GM19025 (cell line): ENCODE results near the gene SIGLEC6.
"Not testable (repeated sequence)": the region's sequence is repeated elsewhere in the genome, so short reads cannot be mapped to it uniquely, and the experiment has no call there.

Source experiments
- ATAC-seq: cut with Tn5 transposase; IDR thresholded peaks from one replicate; pipeline ENCODE4 v1.9.1; 2021; ENCODE audit warnings: mild to moderate bottlenecking, low read depth, moderate library complexity; ENCODE audit not compliant: unreplicated experiment

SIGLEC6 gene

GRCh38 chr19:51513968-51514367, 17.5 kb downstream of the SIGLEC6 start:
- no peak for ATAC-seq

DNA sequence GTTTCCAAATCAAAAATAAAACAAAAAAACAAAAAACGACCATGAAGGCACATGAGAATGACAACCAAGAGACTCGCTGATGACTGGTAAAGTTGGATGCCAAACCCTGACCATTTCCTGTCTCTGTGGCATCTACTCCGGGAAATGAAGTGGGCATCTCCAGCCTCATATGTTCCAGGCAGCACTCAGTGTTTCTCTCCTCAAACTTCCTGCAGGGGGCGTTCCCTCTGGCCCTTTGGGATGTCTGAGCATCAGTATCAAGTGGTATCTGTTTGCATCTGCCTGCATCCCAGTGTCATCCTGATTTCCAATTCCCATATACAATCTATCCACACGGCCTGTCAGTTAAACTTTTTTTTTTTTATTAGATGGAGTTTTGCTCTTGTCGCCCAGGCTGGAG, 20.1 kb downstream of the SIGLEC6 start:
- ATAC-seq = no peak

DNA sequence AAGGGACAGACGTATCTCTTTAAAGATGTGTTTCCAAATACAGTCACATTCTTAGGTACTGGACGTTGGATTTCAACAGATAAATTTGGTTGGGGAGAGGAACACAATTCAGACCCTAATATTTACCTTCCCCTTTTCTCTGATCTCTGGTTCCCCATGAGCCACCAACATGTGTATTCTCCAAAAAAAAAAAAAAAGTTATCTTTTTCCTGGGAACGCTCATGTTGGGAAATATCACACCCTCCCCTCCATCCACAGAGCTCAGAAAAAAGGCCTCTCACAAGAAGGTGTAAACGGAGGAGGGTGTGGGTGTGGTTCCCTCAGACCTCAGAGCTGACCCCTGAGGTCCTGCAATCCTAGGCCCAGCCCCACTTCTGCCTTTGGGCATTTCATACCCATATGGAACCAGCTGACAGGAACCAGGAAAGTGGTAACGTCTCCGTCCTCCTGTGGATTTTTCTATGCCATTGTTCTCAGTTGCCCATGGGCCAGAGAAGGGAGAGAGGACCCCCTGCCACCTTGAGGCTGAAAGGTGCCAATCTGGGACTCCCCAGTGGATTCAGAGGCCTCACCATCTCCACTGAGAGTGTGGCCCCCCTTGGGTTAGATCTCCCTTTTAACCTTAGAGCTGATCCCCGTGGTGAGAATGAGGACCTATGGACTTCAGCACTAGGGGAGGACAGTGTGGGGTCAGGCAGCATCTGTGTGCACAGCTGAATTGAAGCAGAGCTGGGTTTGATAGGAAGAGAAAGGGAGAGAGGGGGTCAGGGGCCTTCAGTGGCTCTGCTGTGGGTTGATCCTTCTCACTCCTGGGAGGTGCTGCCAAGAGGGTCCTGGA, 21.4 kb downstream of the SIGLEC6 start:
- ATAC-seq = no peak

- ATAC-seq = no peak
These were observed 23.3 kb downstream of the SIGLEC6 start for GRCh38 chr19:51508059-51508733.

- ATAC-seq = no peak
These were observed 23.8 kb downstream of the SIGLEC6 start for GRCh38 chr19:51507640-51508058.

- no peak for ATAC-seq
These were observed 24.3 kb downstream of the SIGLEC6 start for GRCh38 chr19:51507192-51507591.

- no peak for ATAC-seq
These were observed 25.6 kb downstream of the SIGLEC6 start for GRCh38 chr19:51505904-51506303.

DNA sequence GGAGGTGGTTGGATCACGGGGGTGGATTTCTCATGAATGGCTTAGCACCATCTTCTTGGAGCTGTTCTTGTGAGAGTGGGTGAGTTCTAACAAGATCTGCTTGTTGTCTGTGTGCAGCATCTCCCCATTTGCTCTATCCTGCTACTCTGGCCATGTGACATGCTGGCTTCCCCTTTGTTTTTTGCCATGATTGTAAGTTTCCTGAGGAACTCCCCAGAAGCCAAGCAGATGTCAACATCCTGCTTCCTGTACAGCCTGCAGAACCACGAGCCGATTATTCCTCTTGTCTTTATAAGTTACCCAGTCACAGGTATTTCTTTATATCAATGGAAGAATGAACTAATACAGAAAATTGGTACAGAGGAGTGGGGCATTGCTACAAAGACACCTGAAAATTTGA, 27.6 kb downstream of the SIGLEC6 start:
- no peak for ATAC-seq

- ATAC-seq = no peak
These were observed 28.1 kb downstream of the SIGLEC6 start for GRCh38 chr19:51503286-51503817.

DNA sequence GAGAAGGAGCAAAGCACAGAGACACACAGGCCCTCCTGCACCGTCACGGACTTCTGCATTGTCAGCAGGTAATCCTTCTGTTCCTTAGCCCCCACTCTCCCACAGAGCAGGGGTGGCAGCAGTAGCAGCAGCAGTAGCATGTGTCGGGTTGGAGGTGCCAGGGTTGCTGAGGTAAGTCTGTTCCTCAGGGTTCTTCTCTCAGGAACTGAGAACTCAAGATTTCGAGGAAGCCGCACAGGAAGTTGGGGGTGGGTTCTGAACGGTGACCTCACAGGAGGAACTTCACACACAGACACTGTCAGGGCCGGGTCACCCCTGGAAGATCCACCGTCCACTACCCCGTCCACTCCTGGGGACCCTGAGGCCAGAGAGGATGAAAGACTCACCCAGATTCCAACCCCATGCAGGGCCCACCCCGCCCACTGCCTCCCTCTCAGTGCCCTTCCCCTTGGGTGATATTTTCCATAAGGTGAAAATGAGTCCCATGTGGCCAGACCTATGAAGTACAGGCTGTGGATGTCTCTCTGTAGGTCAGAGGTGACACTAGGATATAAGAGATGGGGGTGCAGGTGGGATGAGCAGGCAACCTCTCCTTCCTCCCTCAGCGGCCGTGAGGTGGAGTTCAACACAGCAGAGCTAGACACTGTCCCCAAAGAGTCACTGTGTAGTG, 29.7 kb downstream of the SIGLEC6 start, which contains the start of gene SIGLEC12:
TSS of gene SIGLEC12 (minus strand) at position 207 of the 670 bp plus-strand sequence. CDS start at position 140, 67 bp downstream.
- ATAC-seq = no peak

GRCh38 chr19:51500931-51501330, 30.5 kb downstream of the SIGLEC6 start:
- ATAC-seq = not testable (repeated sequence)

- ATAC-seq = no peak
These were observed 33.8 kb downstream of the SIGLEC6 start for GRCh38 chr19:51497666-51498065.

GRCh38 chr19:51493776-51494175, 37.7 kb downstream of the SIGLEC6 start:
- no peak for ATAC-seq

- no peak for ATAC-seq
These were observed 39.9 kb downstream of the SIGLEC6 start for GRCh38 chr19:51491586-51491985.

DNA sequence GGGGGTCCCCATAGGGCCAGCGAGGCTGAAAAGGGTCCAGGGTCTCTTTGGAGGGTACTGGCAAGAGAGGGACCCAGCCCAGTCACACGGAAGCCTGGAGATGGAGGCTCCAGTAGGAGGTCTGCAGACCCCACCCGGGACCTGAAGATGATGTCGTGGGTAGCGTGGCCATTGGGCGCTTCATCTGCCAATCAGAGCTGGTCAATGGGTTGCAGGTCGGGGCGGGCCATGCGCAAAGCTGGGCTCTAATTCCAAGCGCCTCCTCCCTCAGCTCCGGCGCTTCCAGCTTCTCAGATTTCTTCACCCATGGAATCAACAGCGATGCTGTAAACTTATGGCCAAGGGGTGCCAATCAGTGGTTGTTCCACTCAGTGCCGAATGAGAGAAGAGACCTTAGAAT, 40.8 kb downstream of the SIGLEC6 start:
- ATAC-seq = no peak

- ATAC-seq = no peak
These were observed 42.4 kb downstream of the SIGLEC6 start for GRCh38 chr19:51489113-51489512.

GRCh38 chr19:51488491-51488890, 43.0 kb downstream of the SIGLEC6 start:
- no peak for ATAC-seq

DNA sequence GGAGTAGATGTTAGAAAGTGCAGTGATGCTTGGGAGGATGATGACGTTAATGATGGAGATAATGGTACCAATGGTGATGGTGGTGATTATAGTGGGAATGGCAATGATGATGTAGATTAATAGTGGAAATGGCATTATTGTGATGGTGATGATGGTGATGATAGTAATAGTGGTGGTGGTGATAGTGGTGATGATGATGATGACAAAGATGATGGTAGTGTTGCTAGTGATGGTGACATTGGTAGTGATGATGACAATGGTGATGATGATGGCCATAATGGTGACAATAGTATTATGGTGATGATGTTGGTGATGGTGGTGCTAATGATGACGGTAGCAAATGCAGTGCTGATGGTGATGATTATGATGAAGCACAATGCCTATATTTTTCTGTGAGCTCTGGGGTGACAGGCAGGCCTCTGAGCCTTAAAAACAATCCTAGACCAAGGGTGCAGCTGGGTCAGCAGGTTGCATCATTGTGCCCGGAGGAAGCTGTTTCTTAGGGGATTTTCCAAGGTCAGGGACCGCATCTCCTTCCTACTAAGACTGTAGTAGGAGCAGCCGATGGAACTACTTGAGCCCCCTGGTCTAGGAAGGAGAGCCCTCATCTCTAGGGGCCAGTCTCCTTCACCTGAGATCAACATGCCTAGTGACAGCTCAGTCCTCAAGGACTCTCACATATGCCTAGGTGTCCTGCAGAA, 45.4 kb downstream of the SIGLEC6 start:
- ATAC-seq = no peak

DNA sequence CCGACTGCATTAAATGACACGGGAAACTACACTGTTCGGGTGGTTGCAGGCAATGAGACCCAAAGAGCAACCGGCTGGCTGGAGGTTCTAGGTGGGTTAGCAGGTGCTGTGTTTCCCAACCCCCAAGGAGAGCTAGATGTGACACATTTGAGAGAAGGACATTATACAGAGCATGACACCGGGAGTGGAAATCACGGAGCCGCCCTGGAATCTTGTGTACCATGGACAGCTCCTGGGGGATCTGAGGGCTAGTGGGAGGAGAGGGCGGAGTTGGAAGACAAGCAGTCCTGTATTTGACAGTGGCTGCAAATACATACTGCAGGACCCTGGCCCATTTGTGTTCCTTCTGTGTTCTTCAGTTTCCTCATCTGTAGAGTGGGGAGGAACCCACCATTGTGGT, 50.9 kb downstream of the SIGLEC6 start:
- no peak for ATAC-seq
